ENCODE data around the gene EGFL7. TPM values are rescaled to one million over a fixed set of nuclear protein-coding genes. Genes with fewer than 3 reads are reported as not detected.

The EGFL7 gene
- total RNA-seq, 1 donor from 2014 or later: 7.0 TPM

- no peaks in the 10 kb centered on the region for H3K9me3 Mint-ChIP-seq (ENCODE audit: low read depth)
- no peak for TF ChIP-seq CTCF (IDR thresholded peaks at IDR 0.05)
- no peak for DNase-seq (ENCODE audit: low spot score)
- no peaks in the 10 kb centered on the region for H3K27me3 Mint-ChIP-seq (ENCODE audit: low read depth)
- H3K4me1 Mint-ChIP-seq (ENCODE audit: low read depth): no peaks in the 10 kb centered on the region
- no peaks in the 10 kb centered on the region for H3K36me3 Mint-ChIP-seq (ENCODE audit: low read depth)
- H3K4me3 Mint-ChIP-seq (ENCODE audit: unreplicated experiment): no peak overlapping the region
- H3K27ac Mint-ChIP-seq (ENCODE audit: unreplicated experiment): no peak overlapping the region
These were observed 27.8 kb upstream of the EGFL7 start for GRCh38 chr9:136634904-136635303.

GRCh38 chr9:136640171-136641111 lies 22.3 kb upstream of the EGFL7 start:
- H3K9me3 Mint-ChIP-seq (ENCODE audit: low read depth): no peaks in the 10 kb centered on the region
- H3K27me3 Mint-ChIP-seq (ENCODE audit: low read depth): peaks cover 8% of the 10 kb centered on the region
- H3K27ac Mint-ChIP-seq (ENCODE audit: unreplicated experiment): no peak overlapping the region
- no peaks in the 10 kb centered on the region for H3K36me3 Mint-ChIP-seq (ENCODE audit: low read depth)
- no peaks in the 10 kb centered on the region for H3K4me1 Mint-ChIP-seq (ENCODE audit: low read depth)
- no peak for TF ChIP-seq CTCF (IDR thresholded peaks at IDR 0.05)
- H3K4me3 Mint-ChIP-seq (ENCODE audit: unreplicated experiment): no peak overlapping the region
- no peak for DNase-seq (ENCODE audit: low spot score)

- H3K36me3 Mint-ChIP-seq (ENCODE audit: low read depth): no peaks in the 10 kb centered on the region
- no peaks in the 10 kb centered on the region for H3K9me3 Mint-ChIP-seq (ENCODE audit: low read depth)
- no peak overlapping the region for H3K27ac Mint-ChIP-seq (ENCODE audit: unreplicated experiment)
These were observed 20.2 kb upstream of the EGFL7 start for GRCh38 chr9:136642439-136642921.

GRCh38 chr9:136643596-136644342 lies 18.9 kb upstream of the EGFL7 start:
- H3K4me1 Mint-ChIP-seq (ENCODE audit: low read depth): peaks cover 3% of the 10 kb centered on the region
- no peak for TF ChIP-seq CTCF (IDR thresholded peaks at IDR 0.05)
- H3K36me3 Mint-ChIP-seq (ENCODE audit: low read depth): no peaks in the 10 kb centered on the region
- H3K27ac Mint-ChIP-seq (ENCODE audit: unreplicated experiment): no peak overlapping the region
- H3K4me3 Mint-ChIP-seq (ENCODE audit: unreplicated experiment): no peak overlapping the region
- H3K27me3 Mint-ChIP-seq (ENCODE audit: low read depth): peaks cover 8% of the 10 kb centered on the region
- DNase-seq (ENCODE audit: low spot score): no peak
- H3K9me3 Mint-ChIP-seq (ENCODE audit: low read depth): no peaks in the 10 kb centered on the region

More at GRCh38 chr9:136642439-136642921, 20.2 kb upstream of the EGFL7 start:
- no peak for DNase-seq (ENCODE audit: low spot score)
- H3K27me3 Mint-ChIP-seq (ENCODE audit: low read depth): peaks cover 8% of the 10 kb centered on the region
- H3K4me3 Mint-ChIP-seq (ENCODE audit: unreplicated experiment): no peak overlapping the region
- no peak for TF ChIP-seq CTCF (IDR thresholded peaks at IDR 0.05)
- no peaks in the 10 kb centered on the region for H3K4me1 Mint-ChIP-seq (ENCODE audit: low read depth)

- H3K27ac Mint-ChIP-seq (ENCODE audit: unreplicated experiment): no peak overlapping the region
- no peak overlapping the region for H3K4me3 Mint-ChIP-seq (ENCODE audit: unreplicated experiment)
- TF ChIP-seq CTCF (IDR thresholded peaks at IDR 0.05): no peak
- H3K9me3 Mint-ChIP-seq (ENCODE audit: low read depth): no peaks in the 10 kb centered on the region
- no peak for DNase-seq (ENCODE audit: low spot score)
- peaks cover 8% of the 10 kb centered on the region for H3K27me3 Mint-ChIP-seq (ENCODE audit: low read depth)
- no peaks in the 10 kb centered on the region for H3K36me3 Mint-ChIP-seq (ENCODE audit: low read depth)
- H3K4me1 Mint-ChIP-seq (ENCODE audit: low read depth): peaks cover 6% of the 10 kb centered on the region
These were observed 18.4 kb upstream of the EGFL7 start for GRCh38 chr9:136644343-136644592.
